CD4-positive, alpha-beta T cell treated with Interleukin-4 for 1 hour (primary cell): ENCODE results near the gene MKKS.
A peak's percentile ranks its signal among the peaks of the same experiment; 100 is the strongest.

Source experiments
- DNase-seq, 2 donors: peaks; one replicate each; pipeline ENCODE4 v3.0.0-alpha.2; 2020 to 2022

MKKS gene

DNA sequence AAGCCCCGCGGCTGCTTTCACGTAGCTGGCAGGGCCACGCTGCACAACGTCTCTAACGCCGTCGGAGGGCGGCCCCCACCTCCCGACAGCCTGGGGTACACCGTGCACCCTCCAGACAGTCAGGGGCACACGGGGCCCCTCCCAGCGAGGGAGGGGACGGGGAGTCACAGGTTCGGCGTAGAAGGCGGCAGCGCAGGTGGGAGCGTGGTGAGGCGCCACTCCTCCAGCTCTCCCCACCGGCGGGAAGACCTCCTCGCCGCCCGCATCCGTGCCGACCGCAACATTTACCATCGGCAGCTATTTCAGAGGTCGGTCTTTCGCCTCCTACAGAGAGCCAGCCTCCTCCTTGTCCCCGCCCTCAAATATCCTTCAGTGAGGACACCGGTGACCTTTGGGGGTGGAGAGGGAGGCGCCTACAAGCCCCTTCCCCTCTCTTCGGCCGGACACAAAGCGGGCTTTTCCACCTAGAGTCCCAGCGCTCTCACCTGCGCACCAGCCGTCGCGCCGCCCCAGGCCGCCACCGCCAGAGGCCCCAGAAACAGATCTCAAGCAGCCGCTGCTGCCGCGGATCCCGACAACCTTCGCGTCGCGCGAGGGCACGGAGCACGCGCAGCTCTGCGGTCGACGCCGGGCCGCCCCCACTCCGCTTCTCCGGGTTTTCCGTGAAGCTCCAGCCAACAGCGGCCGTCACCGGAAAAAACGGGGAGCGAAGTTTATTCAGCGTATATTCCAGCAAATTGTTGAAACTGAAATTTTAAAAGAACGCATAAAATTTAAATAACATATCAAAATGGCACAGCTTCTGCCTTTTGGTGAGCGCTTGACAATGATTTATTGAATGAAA lies at the start of gene MKKS:
TSS of gene MKKS (minus strand) at position 600 of the 844 bp plus-strand sequence. CDS start 20,708 bp downstream, outside the sequence.
- DNase-seq = peak; percentile 89

DNA sequence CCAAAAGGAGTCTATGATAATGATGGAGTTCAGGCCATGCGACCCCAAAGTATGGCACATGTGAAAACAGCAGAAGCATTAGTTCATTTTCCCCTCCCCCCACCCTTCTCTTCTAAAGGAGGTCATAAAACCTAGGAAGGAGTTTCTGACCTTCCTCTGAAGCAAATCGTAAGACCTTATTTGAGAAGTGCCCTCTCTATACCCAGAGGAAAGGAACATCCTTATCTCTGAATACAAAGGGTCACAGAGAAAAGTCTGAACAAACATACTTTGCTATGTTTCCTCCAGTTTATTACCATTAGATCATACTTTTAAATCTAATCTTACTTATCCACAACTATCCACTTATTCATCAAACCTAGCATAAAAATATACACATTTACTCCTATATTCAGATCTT lies 49.7 kb upstream of the MKKS start:
- no peak for DNase-seq

DNA sequence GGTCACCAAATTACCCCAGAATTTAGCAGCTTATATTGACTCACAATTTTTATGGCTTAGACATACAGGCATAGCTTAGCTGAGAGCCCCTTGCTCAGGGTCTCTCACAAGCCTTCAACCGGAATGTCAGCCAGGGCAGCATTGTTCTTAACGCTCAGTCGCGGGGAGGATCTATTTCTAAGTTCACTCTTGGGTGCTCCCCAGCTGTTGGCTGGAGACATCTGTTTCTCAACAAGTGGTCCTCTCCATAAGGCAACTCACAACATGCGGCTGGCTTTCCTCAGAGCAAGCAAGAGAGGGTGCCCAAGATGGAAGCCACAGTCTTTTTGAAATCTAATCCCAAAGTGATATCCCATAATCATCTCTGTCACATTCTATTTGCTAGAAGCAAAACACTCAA lies 47.7 kb upstream of the MKKS start:
- DNase-seq = no peak

DNA sequence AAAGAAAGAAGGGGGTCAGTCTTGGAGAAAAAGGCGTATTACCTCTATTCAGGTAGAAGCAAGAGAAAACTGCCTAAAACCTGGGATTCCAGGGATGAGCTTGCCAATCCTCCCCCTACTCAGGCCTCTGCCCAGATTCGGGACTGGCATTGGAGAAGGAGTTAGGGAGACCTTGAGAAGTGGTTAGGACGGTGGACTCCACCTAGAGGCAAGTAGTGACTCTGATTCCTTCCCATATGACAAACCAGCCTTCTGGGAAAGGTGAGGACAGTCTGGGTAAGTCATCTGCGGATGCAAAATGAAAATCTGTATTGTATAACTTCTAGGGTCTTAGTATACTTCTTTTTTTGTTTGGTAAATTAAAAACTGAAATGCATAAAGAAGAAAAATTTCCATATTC lies 44.9 kb upstream of the MKKS start:
- no peak for DNase-seq

DNA sequence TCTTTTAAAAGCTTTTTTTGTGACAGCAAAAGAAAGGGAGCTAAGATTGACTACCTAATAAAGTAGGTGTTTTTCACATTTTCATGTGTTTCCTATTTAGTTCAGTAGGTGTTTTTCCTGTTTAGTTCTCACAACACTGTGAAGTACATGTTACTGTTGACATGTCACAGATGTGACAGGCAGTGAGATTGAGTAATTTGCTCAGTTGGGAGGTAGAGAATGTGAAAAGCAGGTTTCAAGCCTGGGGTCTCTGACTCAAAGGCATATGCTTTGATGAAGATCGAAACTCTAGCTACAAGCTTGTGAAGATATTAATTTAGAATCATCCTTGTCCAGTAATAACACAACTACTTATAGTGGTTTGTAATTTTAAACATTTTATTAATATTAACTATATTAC lies 44.2 kb upstream of the MKKS start:
- DNase-seq = no peak

DNA sequence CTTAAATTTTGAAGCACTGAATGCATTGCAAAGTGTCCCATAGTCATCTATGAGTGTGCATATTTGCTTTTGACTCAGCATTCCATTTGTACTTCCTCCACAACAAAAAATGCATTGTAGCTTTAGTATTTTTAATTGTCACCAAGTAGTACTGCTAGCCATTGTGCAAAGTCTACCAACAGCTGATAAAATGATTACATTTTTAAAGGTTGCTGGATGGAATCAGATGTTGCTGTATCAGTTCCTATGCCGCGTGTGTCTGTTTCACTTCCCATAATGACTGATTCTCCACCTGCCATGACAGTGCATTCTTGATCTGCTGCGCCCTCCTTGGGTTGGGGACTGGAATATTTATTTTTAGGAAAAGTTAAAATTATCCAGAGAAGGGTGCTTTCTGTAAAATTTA lies 42.3 kb upstream of the MKKS start:
- peak; percentile 18 to 49 for DNase-seq

DNA sequence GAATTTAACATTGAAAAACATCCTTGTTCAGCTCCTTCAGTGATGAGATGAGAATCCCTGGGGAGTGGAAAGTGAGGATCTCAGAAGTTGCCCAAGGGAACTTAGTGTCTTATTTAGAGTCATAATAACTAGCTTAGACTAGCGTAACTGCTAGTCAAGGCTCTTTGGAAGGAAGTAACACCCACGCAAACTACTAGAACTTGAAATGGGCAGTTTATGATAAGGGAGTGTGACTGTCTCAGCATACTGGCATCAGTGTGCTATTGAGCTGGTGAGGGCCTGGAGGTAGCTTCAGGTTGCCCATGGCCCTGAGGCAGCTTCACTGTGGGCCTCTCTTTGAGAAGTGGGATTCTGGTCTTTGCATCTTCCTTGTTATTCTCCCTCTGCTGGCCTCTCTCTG lies 41.2 kb upstream of the MKKS start:
- DNase-seq = no peak

DNA sequence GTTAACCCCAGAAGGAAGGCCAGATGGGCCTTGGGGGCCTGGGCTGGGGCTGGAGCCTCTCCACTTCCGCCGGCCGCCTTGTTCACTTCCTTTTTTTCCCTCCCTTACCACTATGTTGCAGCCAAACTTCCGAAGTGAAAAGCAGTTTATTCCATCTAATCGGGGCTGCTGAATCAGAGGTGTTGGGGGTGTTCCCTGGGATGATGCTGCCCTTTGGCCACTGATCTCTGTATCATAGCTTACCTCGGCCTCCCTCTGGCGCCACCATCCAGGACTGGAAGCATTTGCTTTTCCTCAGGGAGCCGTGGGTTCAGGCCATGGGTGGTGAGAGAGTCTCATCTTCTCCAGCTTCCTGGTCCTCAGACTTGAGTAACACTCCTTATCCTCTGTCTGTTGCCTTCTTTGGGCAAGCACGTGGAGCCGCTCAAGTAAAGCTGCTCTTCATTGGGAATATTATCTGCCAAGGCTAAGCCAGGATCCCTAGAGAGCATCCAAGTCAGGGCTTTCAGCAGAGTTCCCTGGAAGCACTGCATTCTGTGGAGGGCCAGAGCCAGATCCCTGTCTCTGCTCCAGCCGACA lies 40.7 kb upstream of the MKKS start:
- peak in 1 of 2 donors; percentile 24 for DNase-seq

DNA sequence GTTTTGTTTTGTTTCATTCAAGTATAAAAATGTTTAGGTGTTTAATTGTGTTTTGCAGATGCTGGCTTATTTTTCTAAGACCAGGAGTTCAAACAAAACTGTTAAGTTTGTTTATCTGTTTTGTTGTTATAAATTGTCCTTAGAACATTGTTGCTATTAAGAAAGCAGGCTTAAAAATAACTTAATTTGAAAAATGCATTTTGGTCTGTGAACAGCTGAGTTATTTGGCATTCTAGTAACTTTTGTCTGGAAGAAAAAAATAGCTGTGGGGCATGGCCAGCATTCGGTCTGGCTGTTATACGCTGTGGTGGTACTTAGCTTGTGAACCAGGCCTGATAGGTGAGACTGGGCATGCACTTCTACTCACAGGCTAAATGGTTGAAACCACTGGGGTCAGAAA lies 38.8 kb upstream of the MKKS start:
- DNase-seq = no peak

DNA sequence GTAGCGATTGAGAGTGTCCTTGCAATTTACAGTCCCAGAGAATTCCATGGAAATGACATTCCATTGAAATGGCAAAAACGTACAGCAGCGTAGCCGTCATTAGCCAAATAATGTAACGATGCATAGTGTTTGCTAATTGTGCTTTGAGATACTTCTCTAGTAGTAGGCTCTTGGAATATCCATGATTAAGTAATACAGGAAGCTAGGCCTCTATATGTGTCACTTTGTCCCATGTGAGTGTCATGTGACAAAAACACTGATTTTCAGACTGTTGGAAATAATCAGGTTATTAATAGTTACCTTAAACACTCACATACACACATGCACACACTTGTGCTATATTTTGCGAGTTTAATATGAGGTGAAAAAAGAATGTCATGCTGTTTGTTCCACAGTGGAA lies 36.3 kb upstream of the MKKS start:
- no peak for DNase-seq

DNA sequence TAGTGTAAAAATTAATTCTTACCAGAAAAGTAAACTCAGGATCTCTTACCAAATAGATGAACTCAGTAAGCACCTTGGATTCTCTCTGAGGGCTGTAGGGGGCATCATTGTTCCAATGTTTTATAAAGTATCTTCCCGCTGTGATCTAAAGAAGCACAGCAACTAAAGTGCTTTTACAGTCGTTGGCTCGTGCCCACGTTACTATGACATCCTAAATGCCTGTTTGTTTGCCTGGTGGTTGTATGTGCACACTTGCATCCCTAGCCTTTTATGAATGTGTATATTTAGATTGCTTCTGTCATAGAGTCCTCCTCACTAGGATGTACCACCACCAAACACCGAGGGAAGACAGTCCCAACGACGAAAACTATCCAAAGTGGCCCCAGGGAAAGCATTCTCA lies 35.6 kb upstream of the MKKS start:
- peak; percentile 23 to 50 for DNase-seq

DNA sequence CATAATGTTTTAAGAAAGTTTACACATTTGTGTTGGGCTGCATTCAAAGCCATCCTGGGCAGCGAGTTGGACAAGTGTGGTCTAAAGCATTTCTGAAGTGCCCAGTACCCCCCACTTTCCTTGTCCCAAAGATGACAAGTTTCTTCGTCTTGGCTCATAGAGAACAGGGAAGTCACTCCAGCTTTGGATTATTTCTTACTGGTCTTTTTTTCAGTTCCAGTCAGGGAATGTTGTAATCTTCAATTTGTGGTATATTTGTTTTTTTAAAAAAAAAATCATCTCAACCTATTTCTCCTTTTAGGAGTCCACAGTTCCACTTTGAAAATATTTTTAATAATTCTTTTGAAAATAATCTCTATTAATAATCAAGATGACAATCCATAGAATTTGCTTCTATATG lies 35.0 kb upstream of the MKKS start:
- DNase-seq = no peak

DNA sequence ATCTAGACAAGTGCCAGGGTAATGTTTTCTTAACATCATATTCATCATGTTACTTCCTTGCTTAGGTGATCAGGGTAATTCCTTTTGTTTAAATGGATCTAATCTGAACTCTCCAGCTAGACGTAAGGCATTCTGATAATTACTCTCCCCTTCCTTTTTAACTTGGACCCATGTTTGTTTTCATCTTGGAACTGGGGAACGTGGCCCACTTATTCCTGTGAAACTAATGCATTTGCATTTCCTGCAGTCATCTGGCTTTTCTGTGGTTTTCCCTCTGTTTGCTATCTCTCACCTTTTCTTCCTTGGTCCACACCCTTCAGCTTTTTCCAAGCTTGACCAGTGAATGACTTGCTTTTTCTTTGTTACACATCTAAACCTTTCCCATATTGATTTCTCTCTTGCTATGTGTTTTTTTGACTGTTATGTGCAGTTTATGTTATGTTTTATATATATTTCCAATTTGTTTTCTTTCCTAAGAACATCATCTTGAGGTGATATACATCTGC lies 34.4 kb upstream of the MKKS start:
- DNase-seq = no peak

DNA sequence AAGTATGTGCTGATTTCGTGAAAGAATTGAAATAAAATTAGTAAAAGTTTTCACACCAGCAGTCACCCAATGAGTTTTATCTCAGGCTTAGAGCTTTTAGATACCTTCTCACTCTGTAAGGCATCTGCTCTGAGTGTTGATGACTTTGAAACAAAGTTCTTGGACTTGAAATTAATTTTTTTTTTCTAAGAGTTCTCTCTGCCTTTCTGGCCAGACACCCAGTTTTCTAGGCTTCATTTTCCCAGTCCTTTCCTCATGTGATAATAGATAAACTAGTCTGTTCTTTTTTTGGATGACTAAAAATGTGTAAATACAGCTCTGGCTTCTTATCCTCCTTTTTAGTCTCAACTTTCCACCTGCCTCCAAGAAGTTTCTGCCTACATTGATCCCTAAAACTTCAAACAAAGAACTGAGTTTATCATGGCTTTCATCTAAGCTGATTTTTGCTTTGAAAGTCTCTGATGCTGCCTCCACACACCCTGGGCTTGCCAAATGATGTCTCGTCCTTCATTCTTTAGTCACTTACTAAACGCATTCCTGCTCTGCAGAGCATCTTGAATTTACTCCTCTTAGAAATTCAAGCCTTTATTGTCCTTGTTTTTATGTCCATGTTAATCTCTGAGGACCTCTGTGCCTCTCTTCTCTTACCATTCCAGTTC lies 33.8 kb upstream of the MKKS start:
- DNase-seq = no peak

DNA sequence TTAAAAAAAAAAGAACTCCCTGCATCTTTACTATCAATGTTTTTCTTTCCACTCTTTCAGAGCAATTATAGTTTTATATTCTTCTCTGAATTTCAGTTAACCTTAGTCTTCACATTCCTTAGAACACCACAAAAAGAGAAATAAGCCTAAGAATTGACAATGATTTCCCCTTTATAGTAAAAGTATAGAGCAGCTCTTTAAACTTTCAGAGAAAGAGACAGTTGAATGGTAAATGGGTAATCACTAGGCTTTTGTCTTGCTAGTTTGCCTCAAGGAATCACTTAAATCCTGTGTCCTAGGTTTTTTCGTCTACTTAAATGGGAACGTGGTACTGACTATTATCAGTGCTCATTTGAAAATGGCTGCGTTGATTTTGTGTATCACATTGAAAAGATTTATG lies 32.8 kb upstream of the MKKS start:
- no peak for DNase-seq

DNA sequence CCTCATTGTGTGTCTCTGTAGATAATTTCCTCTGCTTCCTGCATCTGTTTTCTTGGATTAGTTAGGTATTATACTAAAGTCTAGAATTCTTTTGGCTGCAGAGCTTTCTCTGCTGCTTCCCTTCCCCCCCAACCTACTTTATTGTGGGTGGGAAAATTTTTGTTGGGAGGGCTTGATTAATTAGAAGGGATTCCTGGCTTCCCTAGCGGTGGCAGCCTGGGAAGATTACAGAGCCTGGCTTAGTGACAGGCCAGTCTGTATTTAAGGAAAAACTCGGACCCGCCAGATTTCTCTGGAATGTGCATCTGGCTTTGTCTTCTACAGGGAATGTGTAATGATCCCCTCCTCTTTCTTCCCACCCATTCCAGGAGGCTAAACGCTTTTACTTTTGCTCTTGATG lies 32.3 kb upstream of the MKKS start:
- no peak for DNase-seq

DNA sequence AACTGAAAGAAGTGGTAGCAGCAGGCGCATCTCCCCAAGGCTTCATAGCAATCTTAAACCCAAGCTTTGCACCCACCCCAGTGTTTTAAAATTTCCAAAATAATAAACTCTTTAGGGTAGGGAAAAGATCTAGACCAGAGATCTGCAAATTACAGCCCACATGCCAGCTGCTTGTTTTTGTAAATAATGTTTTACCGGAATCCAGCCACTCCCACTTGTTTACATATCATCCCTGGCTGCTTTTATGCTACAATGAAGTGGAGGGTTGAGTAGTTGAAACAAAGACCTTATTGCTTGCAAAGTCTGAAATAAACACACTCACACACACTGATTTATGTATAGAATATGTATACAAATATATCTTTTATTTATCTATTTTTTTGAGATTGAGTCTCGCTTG lies 31.1 kb upstream of the MKKS start:
- DNase-seq = no peak

DNA sequence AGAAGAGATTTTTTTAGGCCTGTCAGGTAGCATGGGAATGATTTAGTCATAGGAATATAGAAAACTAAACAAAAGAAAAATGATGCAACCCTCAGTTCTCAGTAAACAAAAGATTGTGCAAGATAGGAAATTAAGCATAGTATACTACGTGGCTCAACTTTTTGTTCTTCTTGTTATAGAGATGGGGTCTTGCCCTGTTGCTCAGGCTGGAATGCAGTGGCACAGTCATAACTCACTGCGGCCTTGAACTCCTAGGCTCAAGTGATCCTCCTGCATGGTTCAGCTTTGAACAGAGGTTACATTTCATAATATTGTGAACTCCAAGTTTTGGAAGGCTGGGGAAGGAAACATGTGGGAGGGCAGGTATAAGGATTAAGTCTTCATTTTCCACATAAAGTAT lies 29.6 kb upstream of the MKKS start:
- no peak for DNase-seq

DNA sequence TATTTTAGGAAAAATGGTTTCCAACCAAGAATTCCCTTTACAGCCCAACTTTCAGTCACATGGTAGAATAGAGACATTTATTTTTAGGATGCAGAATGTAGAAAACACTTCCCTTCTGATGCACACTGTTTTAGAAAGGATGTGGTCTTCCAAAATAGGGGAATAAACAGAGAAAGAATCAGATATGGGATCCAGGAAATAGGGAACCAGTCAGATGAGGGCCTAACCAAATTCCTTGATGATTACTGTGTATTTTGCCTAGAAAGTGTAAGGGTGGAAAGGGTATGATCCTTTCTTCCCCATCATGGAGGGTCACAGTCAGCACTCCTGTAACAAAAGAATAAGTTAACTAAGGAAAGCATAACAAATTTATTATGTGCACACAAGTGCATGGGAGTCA lies 28.5 kb upstream of the MKKS start:
- no peak for DNase-seq

DNA sequence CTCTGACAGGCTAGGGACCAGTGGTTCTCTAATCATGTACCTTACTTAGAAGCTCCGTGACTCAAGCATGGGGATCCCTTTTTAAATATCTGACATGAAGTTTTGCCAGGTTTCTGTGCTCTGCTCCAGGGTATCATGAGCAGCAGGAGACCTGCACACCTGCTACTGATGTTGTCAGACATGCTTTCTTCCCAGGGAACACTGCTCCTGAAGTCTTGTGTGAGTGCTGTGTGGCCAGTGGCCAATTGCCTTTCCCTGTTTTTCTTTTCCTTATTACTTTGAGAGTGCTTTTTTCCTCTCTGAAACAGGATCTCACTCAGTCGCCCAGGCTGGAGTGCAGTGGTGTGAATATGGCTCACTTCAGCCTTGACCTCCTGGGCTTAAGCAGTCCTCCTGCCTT lies 27.5 kb upstream of the MKKS start:
- no peak for DNase-seq

DNA sequence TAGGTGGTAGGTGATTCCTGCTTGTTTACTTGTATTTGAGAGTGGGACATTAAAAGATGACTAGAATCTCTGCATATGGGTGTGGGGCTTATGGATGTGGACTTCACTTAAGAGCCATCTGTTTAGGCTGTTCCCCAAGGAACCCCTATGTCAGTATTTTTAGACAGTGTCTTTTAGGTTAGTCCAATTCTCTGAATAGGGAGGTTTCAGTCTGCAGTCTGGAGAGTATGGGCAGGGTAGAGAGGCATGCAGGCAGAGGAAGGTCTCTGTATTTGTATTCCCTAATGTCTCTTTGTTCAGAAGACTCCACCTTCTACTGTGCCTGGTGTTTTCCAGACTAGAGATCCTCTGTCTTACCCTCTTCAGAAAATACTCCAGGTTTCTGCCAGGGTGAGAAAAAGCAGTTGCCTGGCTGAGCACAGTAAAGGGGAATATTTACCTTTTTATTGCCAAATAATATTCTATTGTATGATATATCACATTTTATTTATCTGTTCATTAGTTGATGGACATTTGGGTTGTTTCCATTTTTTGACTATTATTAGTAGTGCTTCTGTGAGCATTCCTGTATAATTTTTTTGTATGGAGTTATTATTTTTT lies 20.2 kb upstream of the MKKS start:
- DNase-seq = no peak

DNA sequence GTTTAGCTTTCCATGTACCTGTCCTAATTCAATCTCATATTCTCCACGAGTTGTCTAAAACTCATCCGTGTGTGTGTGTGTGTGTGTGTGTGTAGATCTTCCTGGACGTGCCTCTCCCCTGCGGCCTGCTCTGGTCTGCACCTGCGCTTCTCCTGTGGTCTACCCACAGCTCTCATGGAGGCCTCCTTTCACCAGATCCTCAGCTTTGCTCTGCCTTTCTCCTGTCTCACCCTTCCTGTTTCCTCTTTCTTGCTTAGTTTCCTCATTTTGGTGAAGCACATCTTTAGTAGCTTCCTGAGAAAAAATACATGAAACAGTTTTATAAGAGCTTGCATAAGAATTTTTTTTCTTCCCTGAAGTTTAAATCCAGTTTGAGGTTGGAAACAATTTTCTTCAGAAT lies 19.2 kb upstream of the MKKS start:
- DNase-seq = peak; percentile 43 to 58

DNA sequence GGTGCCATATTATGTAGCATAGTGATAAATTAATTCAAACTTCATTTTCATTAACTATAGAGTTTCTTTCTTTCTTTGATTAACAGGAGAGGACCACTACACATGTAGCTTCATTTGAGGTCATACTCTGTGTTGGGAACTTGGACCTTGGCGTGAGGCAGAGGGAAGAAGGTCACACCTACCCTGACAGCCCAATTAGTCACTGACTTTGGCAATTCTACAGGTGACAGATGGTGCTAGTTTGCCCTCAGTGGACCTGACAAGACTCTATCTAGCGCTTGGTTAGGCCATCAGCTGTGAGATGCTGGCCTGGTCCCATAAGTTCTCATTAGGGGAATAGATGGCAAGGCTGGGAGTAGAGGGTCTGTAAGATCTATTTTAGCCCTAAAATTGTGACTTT lies 15.2 kb upstream of the MKKS start:
- DNase-seq = no peak
